ENCODE measurements around the gene TULP3.
"Not testable (repeated sequence)": the region's sequence is repeated elsewhere in the genome, so short reads cannot be mapped to it uniquely, and the experiment has no call there.

TULP3 gene

DNA sequence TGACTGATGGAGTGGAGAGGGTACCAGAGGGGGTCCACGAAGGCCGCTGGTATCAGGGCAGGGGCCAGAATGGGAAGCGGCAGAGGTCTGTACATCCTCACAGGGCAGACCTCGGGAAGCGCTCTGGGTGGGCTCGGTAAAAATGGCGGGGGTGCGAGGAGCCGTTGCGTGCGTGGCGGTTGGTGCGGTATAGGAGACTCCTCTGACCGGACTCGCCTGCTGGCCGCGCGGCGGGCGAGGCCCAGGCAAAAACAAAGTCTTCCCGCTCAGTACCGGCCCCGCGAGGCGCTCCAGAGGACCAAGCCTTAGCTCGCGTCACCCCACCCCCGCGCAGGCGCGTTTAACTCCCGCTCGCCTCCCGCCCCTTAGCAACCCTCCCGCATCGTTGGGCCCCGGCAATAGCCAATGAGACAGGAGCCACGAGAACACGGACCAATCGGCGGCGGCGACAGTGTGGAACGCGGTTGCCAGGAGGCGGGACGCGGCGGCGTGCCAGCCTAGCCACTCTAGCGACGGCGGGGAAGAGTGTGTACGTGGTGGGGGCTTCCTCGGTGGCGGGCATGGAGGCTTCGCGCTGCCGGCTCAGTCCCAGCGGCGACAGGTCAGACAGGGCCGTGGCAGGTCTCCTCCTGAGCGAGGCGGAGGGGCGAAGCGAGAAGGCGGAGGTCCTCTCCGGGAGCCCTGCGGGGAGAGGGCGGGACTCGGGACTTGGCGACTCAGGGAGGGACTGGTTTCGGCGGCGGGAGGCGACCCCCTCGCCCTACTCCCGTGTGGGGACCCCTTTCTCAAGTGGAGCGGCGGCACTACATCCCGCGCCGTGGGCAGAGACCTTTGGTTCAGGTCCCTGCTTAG is at the start of gene TULP3:
TSS of gene TULP3 (plus strand) at position 504 of the 852 bp plus-strand sequence. CDS start at position 561, 57 bp downstream.
- peak; percentile 99 for DNase-seq

- DNase-seq = no peak
Measured at GRCh38 chr12:2841056-2841650, 49.5 kb upstream of the TULP3 start.

GRCh38 chr12:2842948-2843347 is 47.7 kb upstream of the TULP3 start:
- no peak for DNase-seq

DNA sequence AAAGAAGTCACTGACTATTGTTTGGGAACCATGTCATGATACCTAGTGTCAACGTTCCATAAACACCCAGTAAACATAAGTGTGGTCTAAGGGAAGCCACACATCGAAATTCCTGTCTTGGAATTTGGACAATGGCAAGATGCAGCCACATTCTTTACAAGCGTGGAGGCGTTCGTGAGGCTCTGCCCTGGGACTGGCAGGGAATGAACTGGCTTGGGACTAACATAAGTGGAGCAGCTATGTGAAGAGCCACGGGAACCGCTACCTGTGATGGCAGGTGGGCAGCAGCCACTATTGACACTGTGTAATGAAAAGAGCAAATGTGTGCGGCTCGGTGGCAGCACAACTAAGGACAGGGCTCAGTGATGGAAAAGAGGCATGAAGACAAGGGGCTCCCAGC is 45.9 kb upstream of the TULP3 start:
- no peak for DNase-seq

- peak; percentile 57 for DNase-seq
Measured at GRCh38 chr12:2845280-2845679, 45.4 kb upstream of the TULP3 start.

DNA sequence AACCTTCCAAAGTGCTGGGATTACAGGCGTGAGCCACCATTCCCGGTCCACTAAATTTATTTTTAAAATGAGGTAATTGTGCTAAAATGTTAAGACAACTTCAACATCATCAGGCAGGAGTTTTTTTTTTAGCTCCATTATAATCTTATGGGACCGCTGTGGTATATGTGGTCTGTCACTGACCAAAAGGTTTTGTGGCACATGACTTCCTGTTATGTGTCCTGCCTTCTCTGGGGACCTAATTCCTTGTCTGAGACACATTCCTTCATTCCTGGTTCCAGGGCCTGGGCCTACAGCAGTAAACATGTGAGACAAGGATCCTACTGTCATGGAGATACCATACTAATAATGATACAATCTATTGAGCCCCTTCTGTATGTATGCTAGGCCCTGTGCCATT is 38.8 kb upstream of the TULP3 start:
- no peak for DNase-seq

DNA sequence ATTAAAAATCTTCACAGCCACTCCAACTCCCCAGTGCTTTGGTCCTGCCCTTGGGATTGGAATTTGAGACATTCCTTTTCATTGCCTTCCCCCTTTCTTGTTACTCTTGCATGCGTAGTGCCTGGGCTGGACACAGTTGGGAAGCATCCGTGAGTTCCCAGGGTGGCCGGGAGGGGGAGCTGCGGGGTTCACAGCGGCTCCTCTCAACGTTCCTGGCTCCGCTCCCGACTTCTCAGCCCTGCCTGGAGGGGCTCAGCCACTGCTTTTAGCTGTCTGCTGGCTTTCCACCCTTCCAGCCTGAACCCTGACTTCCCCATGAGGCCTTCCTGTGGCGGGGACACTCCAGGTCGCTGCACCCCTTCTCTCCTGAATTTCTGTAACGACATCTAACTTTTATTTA is 37.1 kb upstream of the TULP3 start:
- peak; percentile 89 for DNase-seq

GRCh38 chr12:2854669-2855453 is 35.8 kb upstream of the TULP3 start:
- no peak for DNase-seq

GRCh38 chr12:2855546-2855945 is 35.1 kb upstream of the TULP3 start:
- DNase-seq = no peak

DNA sequence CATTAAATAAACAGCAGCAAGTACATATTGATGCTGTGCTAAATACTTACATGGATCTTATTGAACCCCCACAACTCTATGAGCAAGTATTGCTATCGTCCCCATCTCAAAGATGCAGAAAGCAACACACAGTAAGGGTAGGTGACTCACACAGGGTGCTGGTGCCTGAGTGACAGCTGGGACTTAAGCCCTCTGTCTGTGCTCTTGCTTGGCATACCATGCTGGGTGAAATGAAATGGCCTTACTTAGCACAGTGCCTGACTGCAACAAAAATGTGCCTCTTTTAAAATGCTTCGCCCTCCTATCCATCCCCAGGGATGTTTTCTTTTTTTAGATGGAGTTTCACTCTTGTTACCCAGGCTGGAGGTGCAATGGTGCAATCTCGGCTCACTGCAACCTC is 34.6 kb upstream of the TULP3 start:
- DNase-seq = no peak

GRCh38 chr12:2857021-2857431 is 33.7 kb upstream of the TULP3 start, which contains the start of gene TEX52:
TSS of gene TEX52 (minus strand) at chr12:2857039. CDS start at chr12:2857026, 13 bp downstream.
- no peak for DNase-seq

- DNase-seq = no peak
Measured at GRCh38 chr12:2857576-2857975, 33.1 kb upstream of the TULP3 start.

DNA sequence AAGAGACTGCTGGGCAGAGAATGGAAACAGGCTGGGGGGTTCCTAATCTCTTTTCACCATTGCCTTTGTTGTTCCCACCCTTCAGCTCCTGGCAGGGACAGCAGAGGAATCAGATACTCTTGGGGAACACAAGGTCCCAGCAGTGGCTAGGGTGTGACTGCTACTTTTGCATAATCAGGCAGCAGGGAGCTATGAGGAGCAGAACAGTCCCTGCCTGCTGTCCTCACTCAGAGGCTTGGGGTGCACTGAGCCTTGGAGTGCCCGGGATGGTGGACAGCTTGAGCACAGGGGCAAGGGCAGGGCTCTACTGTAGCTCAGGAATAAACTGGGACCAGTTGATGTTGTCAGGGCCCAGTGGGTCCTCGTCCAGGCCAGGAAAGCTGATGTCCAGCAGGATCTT is 32.4 kb upstream of the TULP3 start:
- DNase-seq = no peak

- DNase-seq = no peak
Measured at GRCh38 chr12:2858944-2859421, 31.7 kb upstream of the TULP3 start.

- DNase-seq = no peak
Measured at GRCh38 chr12:2860170-2860569, 30.5 kb upstream of the TULP3 start.

- DNase-seq = no peak
Measured at GRCh38 chr12:2862876-2863275, 27.8 kb upstream of the TULP3 start.

GRCh38 chr12:2863402-2863801 is 27.3 kb upstream of the TULP3 start:
- not testable (repeated sequence) for DNase-seq

GRCh38 chr12:2864198-2864597 is 26.5 kb upstream of the TULP3 start:
- DNase-seq = no peak

DNA sequence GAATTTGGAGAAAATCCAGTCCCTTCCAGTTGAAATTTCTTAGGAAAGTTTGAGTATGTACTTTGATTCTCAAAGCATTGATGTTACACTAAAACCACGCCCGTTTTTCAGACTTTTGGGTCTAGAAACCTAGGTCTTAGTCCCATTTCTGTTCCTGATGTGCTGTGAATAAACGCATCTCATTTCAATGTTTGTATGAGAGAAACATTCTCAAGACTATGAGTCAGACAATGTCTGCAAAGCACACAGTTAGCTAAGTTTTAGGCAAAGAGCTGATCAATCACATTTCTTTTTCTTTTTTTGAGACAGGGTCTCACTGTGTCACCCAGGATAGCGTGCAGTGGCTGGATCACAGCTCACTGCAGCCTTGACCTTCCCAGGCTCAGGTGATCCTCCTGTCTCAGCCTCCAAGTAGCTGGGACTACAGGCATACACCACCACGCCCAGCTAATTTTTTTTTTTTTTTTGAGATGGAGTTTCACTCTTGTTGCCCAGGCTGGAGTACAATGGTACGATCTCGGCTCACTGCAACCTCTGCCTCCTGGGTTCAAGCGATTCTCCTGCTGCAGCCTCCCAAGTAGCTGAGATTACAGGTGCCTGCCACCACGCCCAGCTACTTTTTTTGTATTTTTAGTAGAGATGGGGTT is 21.6 kb upstream of the TULP3 start:
- DNase-seq = not testable (repeated sequence)

- no peak for DNase-seq
Measured at GRCh38 chr12:2876431-2877046, 14.2 kb upstream of the TULP3 start.

- DNase-seq = peak; percentile 95
Measured at GRCh38 chr12:2877047-2877952, 13.4 kb upstream of the TULP3 start, which contains the start of the genes FOXM1 and RHNO1. TSS of gene FOXM1 (minus strand) at chr12:2877174. CDS start at chr12:2874478, 2,696 bp downstream. TSS of gene RHNO1 (plus strand) at chr12:2877223. CDS start at chr12:2885367, 8,144 bp downstream.
